NCI-H1048 (cell line): Measurements from ENCODE around the gene NAB1.
A peak's percentile ranks its signal among the peaks of the same experiment; 100 is the strongest.

Experiments used
- DNase-seq: peaks from one replicate; lab custom pipeline; 2025; lab: John Stamatoyannopoulos, UW

NAB1 gene

DNA sequence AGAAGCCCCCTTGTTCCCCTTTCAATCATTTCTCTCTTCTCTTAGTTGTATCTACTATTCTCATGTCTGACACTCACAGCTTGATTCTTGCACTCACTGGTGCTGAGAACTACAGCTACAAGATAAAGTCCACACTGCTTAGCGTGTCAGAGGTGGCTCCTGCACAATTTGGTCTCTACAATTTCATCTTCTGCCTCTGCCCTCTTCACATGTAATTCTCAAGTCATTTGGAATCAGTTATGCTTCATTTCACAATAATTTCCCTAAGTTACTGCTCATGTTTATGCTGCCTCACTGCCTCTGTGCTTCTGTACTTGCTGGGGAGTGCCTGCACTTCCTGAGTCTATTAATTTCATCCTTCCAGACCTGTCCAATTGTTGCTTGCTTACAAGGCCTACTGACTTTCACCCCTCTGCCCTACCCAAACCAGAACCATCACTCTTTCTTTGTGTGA, 11.6 kb upstream of the NAB1 start:
- no peak for DNase-seq

DNA sequence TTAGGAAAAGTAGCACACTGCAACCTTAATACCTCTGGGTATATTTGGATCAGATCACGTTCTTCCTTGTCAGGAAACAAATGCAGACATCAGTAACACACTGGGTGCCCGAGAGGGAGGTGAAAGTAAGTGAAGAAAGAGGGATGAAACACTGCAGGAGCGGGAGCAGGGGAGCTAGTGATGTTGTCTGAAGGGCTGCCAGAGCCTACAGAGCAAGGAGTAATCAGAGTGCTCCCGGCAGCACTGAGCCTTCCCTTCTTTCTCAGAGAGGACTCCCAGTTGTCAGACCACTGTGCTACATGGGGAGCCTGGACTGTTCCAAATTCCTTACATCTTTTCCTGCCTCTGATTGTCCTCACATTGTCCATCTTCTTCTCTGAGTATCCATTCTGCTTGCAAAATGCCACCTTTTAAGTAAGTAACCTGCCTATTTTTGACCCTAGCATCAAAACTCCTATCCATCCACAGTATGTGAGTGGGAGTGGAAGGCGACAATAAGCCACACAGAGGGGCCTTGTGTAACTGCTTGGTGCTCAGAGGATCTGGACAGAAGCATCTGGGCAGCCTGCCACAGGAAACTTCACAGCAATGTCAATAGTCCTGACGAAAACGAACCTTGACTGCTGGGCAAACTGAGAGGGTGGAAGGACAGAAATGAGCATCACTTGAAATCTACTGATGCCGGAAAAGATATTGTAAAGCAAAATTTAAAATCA, 10.8 kb upstream of the NAB1 start:
- no peak for DNase-seq

DNA sequence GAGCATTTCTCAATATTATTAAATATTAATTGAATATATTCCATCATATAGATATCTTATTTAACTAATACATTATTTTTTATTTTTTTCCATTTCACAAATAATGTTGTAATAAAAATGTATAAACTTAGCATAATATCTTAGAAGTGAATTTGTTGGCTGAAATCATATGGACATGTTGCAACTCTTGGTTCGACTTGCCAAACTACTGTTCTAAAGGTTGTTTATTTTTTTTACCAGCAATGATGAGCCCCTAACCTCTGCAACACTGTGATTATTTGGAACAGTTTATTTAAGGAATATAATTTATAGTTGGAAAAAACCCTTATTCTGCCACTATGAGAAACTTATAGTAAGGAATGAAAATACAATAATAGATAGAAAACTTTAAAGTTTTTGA, 8.8 kb upstream of the NAB1 start:
- no peak for DNase-seq

DNA sequence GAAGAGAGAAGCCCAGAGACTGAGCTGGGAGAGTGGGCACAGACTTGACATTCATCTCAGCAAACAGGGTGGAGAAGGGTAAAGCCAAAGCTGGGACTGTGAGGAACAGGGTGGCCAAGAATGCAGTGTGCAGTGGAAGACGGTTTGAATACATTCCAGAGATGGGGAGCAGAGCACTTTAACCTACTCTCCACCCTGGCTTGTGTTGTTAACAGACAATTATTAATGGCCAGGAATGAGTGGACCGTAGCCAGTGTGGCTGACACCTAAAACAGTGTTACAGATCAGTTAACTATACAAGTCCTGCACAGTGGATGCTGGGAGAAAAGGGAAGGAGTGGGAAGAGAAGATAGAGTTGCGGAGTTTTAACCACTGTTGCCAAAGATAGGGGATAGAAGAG, 7.4 kb upstream of the NAB1 start:
- DNase-seq, result no peak

DNA sequence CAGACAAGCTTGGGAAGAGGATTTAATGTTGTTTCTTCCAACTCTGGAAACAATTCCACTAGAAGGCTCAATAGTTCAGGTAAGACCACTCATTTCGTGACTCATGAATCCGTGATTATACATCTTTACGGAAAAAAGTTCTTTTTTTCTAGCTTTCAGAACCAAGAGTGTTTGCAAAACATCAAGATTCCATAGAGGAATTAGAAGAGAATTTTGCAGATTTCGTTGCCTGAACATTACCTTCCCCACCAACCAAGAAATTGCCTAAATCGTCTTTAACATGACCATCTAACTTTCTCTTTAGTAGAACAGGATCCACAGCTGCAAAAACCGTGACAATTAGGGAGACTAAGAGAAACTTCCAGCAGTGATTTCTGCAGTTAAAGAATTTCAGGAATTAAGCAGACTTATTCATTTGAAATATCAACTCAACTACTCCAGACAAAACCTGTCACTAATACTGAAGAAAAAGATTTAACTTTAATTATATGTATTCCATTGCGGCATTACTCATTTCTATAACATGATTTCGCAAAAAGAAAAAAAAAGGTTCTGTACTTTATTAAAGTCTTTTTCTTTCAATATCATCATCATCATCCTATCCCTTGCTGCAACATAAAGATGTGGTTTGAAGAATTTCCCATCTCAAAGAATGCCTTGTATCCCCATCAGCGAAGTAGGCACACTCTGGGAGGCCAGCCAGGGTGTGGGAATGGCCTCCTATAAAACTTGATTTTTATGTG, 1.9 kb upstream of the NAB1 start:
- no peak for DNase-seq

DNA sequence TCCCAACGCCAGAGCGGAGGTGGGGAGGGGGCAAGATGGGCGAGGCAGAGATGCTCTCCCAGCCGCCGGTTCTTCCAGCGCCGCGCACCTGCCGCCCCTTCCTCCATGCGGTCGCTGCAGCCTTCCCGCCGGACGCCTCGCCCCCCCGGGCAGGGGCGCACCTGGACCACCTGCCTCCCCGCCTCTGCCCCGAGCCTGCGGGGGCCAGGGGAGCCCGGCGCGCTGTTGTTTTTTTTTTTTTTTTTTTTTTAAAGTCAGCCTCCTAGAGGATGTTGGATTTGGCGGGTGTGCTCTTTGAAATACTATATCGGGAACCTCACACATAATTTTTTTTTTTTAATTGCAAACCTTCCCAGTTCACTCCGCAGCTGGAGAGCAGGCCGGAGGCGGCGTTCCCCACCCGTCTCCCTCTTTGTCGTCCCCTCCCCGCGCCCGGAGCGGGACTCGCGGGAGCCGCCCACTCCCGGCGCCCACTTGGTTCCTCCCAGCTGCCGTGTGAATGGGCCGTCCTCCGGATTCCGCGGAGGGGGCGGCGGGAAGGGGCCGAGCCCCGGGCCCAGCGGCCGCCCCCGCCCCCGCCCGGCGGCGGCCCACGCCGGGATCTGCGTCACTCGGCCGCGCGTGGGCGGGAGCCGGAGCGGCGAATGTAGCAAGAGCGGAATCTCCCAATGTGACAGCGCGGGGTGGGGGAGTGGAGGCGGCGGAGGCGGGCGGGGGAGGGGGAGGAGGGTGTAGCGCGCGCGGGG, 421 bp upstream of the NAB1 start:
- peak; percentile 63 for DNase-seq

DNA sequence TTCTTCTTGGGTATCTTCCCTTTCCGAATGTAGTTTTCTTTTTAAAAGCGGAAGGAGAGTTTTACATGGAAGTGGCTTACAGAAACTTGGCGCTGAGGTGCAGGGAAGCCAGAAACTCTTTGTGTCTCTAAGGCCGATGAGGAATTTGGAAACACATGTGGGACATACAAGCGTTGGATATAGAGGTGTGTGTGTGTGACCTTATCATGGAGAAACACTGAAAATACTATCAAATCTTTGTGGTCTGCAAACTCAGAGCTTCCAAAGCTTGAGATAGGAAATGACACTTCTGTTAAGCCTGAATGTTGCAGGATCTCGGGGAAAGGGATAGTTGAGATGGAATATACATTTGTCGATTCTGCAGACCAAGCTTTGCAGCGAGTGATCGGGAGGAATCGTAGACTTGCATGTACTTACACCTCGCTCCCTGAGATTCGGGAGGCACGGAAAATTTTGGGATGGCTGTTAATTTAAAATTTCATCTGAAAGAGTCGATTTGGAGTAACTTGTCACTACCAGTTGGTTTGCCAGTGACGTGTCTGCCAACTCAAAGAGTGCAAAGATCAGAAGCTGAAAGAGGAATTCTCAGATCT, 1.0 kb downstream of the NAB1 start:
- DNase-seq, result no peak

DNA sequence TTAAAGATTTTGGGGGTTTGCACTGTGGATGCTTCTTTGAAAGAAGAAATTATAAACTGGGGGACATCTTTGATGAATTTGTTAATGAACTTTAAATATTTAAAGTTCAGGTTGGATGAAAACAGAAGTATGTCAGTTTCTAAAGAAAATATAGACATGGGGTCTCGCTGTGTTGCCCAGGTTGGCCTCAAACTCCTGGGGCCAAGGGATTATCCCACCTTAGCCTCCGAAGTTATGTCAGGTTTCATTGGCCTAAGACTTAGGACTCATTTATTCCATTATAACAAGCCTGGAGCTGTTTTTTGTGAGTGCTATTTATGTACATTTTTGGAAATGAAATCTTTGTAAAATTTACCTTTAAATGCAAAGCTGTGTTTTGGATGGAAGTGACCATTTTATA, 2.5 kb downstream of the NAB1 start:
- DNase-seq, result no peak

DNA sequence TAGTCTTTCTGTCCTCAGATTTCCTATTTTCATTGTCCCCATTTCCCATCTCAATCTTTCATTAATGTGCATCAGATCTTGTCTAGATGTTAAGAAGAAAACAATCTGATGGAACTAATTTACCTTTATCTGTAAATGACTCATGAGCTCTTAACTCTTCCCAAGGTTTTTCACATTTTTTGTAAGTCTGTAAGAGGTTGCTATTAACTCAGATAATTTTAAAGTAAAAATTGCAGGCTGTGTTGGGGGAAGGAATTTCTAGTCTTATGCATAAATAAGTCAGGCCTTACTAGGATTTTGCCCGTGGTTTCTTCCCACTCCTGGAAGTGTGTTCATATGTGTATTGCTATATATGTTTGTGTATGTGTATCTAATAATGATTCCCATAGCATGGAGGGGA, 4.3 kb downstream of the NAB1 start:
- no peak for DNase-seq

DNA sequence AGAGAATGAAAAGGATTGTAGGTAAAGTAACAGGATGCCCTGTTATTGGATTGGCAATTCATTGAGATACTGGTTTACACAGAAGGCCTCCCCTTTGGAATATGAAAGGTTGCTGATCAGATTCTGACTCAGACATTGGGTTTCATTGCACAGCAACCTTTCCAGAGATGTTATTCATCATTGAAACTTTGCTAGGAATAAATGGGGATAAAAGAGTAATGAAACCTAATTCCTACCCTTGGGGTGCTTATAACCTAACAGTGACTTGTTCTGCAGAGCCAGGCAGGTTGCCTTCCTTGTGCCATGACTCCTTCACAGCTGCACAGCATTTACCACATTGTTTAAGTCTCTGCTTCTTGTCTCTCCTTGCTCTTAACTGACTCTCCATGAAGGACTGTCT, 5.0 kb downstream of the NAB1 start:
- no peak for DNase-seq

DNA sequence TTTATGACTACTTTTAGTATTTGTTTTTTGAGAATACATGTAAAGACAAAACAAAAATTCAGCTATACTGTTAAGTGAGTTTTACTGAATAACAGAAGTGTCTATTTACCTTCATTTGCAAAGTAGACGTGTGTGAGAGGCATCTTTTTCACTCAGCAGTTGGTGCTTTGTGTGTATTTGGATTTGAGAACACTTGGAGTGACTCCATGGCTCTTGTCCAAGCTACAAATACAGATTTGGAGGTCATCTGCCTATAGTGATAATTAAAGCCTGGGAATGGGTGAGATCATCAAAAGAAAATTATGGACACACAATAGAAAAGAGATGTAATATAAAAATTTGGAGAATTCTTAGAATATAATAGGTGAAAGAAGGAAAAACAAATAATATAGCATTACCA, 6.2 kb downstream of the NAB1 start:
- DNase-seq, result no peak

DNA sequence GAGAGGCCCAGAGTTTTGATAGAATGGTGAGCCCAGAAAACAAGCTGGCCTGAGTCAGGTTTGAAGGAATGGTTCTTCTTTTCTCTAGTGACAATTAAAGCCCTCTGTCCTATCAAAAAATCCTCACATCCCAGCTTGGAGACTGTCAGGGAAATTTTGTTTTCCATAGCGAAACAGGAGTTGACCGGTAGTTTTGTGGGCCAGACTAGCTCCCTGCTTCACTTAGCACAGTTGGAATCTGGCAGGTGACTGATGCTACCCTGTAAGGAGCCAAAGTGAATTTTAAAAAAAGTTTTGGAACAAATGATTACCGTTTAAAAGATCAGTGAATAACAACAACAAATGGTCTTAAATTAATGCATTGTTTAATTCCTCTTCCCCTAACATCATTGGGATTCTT, 6.7 kb downstream of the NAB1 start:
- DNase-seq, result no peak

DNA sequence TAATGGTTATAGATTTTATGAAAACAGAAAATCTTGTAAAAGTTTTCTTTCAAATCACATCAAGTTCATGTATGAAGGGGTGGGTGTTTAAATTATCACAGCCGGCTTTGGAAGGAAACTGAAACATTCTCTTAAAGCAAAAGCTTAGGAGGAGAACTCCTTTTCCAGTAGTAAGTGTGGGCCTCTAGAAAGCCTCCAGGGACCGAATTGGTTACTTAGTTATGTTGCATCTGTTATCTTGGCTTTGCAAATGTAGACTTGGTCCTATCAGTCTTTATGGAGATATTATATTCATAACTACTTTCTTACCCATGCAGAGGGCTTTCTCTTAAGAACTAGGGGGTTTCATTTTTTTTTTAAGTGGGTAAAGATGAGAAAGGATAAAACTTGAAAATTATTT, 7.4 kb downstream of the NAB1 start:
- DNase-seq, result no peak

DNA sequence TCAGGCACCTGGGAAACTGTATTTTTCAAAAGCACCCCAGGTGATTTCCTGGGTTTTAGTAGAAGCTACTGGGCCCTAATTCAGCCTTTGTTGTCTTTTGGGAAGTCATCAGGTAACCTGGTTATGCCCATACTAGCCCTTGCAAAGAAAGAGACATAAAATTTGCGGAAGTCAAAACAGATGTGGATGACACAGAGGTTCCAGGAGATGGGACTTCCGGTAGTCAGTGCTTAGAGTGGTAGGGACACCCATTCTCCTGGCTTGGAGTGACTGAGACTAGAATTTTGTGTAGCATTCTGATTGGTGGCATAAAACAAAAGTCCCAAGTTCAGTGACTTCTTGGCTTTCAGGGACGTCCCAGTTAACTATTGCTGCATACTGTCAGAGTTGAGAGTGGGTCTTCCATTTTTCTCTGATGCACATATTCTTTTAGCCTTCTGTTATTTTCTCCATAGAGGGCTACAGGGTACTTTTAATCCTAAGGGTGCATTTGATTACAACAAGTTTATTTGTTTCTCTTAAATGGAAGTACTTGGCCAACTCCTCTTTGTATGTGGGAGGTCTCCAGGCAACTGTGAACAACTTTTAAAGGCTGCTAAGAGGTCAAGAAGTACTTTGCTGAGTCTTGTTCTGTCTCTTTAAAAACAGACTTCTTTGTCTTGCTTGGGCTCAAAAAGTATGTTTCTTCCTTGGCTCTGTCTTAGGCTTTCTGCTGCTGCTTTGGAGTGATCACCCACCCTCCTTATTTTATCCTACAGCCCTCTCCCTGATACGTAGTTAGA, 8.8 kb downstream of the NAB1 start:
- no peak for DNase-seq

DNA sequence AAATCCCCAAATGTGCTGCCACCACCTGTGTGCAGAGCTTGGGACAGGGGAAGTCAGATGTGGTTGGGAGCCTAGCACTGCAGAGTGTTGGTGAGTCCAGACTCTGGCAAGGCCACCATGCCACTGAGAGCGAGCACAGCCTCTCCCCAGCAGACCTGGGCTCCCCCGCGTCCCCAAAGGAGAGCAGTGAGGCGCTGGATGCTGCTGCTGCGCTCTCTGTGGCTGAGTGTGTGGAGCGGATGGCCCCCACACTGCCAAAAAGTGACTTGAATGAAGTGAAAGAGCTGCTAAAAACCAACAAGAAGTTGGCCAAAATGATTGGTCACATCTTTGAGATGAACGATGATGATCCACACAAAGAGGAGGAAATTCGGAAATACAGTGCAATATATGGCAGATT, 10.7 kb downstream of the NAB1 start:
- DNase-seq, result no peak

DNA sequence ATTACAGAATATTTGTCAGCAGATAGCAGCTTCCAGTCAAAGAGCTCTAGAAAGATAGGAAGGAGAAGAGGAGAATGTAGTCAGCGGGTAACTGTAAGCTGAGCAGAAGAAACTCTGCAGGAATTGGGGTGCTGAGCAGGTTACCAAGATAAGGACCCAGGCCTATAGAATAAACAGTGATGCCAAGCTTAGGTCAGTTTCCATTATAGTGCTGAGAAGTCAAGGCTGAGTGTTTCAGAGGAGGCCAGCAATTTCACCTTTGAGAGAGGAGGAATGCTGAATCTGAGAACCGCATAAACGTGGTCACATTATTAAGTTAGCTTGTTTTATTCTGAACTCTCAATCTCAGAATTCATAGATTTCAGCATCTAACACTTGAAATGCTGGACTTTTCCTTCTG, 13.9 kb downstream of the NAB1 start:
- no peak for DNase-seq

DNA sequence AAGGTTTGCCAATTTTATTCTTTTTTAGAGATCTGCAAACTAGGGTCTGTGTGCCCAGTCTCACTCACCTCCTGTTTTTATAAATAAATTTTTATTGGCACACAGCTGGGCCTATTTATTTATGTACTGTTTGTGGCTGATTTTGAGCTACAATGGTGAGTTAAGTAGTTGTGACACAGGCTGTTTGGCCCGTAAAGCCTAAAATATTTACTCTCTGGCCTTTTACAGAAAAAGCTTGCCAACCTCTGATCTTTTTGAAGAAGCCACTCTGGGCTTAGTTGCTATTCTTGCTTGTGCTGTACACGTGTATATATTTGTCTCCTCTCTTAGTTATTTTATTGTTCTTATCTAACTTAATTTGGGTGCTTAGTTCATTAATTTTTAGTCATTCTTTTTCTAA, 14.5 kb downstream of the NAB1 start:
- no peak for DNase-seq

DNA sequence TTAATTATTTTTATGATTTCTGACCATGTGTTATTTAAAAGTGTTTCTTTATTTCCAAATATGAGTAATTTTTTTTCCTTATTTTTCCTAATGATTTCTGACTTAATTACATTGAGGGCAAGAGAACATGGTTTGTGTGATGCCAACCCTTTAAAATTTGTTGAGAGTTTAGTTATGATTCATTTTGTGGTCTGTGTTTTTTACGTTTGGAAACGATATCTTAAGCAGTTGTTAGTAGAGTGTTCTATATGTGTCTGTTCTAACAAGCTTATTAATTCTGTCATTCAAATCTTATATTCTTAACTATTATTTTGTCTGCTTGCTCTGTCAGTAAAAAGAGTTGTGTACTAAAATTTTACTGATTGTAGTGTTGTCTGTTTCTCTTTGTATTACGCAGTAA, 15.0 kb downstream of the NAB1 start:
- no peak for DNase-seq

DNA sequence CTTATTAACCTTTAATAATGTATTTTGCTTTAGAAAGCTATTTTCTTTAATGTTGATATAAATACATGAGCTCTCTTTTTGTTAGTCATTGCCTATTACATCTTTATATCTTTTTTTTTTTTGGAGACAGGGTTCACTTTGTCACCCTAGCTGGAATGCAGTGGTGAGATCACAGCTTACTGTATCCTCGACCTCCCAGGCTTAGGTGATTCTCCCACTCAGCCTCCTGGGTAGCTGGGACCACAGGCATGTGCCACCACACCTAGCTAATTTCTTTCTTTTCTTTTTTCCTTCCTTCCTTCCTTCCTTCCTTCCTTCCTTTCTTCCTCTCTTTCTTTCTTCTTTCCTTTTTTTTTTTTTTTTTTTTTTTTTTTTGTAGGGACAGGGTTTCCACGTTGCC, 15.4 kb downstream of the NAB1 start:
- no peak for DNase-seq

DNA sequence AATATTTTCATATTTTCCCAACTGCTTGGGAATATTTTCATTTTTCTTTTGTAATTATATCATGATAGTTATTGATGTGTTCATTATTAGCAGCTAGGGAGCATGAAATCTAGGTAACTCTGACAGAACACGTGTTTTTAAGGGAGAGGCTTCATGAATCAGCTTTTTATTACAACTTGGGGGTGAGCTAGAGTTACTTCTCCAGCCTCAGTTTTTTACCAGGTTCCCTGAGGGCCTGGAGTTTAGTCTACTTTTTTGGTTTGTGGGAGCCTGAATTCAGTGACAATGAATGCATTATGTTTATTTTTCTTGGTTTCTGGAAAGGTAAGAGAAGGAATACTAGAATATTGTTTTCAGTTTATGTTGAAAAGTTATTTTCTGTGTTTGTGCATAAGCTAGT, 18.0 kb downstream of the NAB1 start:
- DNase-seq, result no peak

DNA sequence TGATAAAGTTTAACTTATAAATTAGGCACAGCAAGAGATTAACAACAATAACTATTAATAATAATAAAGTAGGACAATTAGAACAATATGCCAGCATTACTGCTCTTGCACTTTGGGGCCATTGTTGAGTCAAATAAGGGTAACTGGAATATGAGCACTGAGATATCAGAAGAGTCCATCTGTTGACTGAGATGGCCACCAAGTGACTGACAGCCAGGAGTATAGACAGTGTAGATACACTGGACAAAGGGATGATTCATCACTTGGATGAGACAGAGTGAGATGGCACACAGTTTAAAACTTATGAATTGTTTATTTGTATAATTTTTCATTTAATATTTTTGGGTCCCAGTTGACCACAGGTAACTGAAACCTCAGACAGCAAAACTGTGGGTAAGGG, 20.0 kb downstream of the NAB1 start:
- no peak for DNase-seq
